ENCODE results near the gene PPP6R2. TPM values are rescaled to one million over a fixed set of nuclear protein-coding genes. Genes with fewer than 3 reads are reported as not detected.

Gene PPP6R2
- total RNA-seq, 1 donor from 2014 or later: 45.2 TPM

GRCh38 chr22:50473855-50474671 lies 130.9 kb downstream of the PPP6R2 start:
- H3K4me3 ChIP-seq (ENCODE audit: low read depth, low read length): peak overlapping the region; percentile 55
- peaks cover 4% of the 10 kb centered on the region for H3K27me3 ChIP-seq (ENCODE audit: control insufficient read depth, insufficient read depth, low read length)
- H3K36me3 ChIP-seq (ENCODE audit: control insufficient read depth, insufficient read depth, low read length): no peaks in the 10 kb centered on the region
- no peak for DNase-seq (ENCODE audit: low read depth)
- no peak for TF ChIP-seq CTCF (IDR thresholded peaks at IDR 0.05; ENCODE audit: insufficient read depth, low read length, poor library complexity, severe bottlenecking)

DNA sequence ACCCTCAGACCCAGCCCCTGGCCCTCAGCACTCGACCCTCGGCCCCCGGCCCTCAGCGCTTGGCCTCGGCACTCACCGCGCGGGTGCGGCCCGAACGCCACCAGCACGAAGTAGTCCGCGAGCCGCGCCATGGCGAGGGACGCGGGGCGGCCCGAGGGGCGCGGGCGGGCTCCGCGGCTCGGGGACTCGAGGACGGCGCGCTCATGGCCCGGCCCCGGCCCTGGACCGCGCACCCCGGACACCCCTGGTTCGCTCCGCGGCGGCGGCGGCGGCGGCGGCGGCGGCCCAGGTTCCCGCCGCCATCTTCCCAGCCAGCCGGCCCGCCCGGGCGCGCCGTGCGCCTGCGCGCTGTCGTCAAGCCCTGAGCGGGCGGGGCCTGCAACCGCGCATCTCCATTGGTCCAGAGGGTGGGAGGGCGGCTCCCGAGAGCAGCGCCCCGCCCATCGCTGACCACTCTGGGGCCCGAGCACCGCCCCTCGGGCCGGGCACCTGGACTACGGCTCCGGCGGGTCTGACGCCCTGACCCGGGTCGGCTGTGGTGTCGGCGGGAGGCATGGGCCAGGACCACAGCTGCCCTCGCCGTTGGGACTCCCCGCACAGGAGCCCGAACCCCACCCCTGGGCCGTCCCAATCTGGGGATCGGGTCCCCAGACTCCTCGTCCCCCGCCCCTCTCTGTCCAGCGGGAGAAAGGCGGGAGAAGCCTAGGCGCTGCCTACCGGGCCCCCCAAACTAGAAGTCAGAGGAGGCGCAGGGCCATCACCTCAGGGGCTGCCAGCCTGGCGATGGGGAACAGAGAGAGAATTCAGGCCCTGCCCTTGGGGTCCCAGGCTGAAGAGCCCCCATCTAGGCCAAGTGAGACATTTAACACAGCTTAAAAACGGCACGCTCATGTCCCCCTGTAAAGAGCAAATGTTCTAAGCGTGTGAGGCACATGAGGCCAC lies 131.9 kb downstream of the PPP6R2 start, which contains the start of gene SBF1:
Gene SBF1, minus strand, starts transcription at position 326 of the 942 bp plus-strand sequence. Its CDS starts 195 bp downstream, at position 131.
- H3K36me3 ChIP-seq (ENCODE audit: control insufficient read depth, insufficient read depth, low read length): no peaks in the 10 kb centered on the region
- H3K4me3 ChIP-seq (ENCODE audit: low read depth, low read length): peak within 1 kb of the TSS; percentile 55
- DNase-seq (ENCODE audit: low read depth): peak; percentile 50
- TF ChIP-seq CTCF (IDR thresholded peaks at IDR 0.05; ENCODE audit: insufficient read depth, low read length, poor library complexity, severe bottlenecking): no peak
- H3K27me3 ChIP-seq (ENCODE audit: control insufficient read depth, insufficient read depth, low read length): peaks cover 4% of the 10 kb centered on the region

DNA sequence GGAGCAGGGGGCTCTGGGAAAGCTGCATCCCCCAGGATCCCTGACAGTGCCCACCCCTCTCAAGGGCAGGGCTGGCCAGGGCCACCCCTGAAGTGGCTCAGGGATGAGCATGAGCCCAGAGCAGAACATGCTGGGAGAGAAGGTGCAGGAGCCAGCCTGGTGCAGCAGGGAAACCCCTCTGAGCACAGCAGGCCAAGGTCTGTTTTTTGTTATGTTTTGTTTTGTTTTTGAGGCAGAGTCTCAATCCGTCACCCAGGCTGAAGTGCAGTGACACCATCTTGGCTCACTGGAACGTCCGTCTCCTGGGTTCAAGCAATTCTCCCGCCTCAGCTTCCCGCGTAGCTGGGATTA lies 132.5 kb downstream of the PPP6R2 start:
- TF ChIP-seq CTCF (IDR thresholded peaks at IDR 0.05; ENCODE audit: insufficient read depth, low read length, poor library complexity, severe bottlenecking): no peak
- Histone ChIP-seq H3K27me3 (ENCODE audit: control insufficient read depth, insufficient read depth, low read length) (peaks cover 10% of the 10 kb centered on the region), H3K36me3 (ENCODE audit: control insufficient read depth, insufficient read depth, low read length) (no peaks in the 10 kb centered on the region), H3K4me3 (ENCODE audit: low read depth, low read length) (no peak overlapping the region)
- no peak for DNase-seq (ENCODE audit: low read depth)

GRCh38 chr22:50476868-50477267 lies 133.7 kb downstream of the PPP6R2 start:
- H3K4me3 ChIP-seq (ENCODE audit: low read depth, low read length): no peak overlapping the region
- no peak for TF ChIP-seq CTCF (IDR thresholded peaks at IDR 0.05; ENCODE audit: insufficient read depth, low read length, poor library complexity, severe bottlenecking)
- no peak for DNase-seq (ENCODE audit: low read depth)
- H3K27me3 ChIP-seq (ENCODE audit: control insufficient read depth, insufficient read depth, low read length): peaks cover 19% of the 10 kb centered on the region
- H3K36me3 ChIP-seq (ENCODE audit: control insufficient read depth, insufficient read depth, low read length): no peaks in the 10 kb centered on the region

- peaks cover 20% of the 10 kb centered on the region for H3K27me3 ChIP-seq (ENCODE audit: control insufficient read depth, insufficient read depth, low read length)
- H3K36me3 ChIP-seq (ENCODE audit: control insufficient read depth, insufficient read depth, low read length): no peaks in the 10 kb centered on the region
- no peak overlapping the region for H3K4me3 ChIP-seq (ENCODE audit: low read depth, low read length)
- no peak for DNase-seq (ENCODE audit: low read depth)
- TF ChIP-seq CTCF (IDR thresholded peaks at IDR 0.05; ENCODE audit: insufficient read depth, low read length, poor library complexity, severe bottlenecking): no peak
Observed at GRCh38 chr22:50477923-50478322, 134.8 kb downstream of the PPP6R2 start.

All from kidney epithelial cell (primary cell).